NCI-H2029 (cell line): Measurements from ENCODE around the gene YIF1B.

Source experiments
- DNase-seq: peaks from one replicate; lab custom pipeline; 2025; lab: John Stamatoyannopoulos, UW

The YIF1B gene

DNA sequence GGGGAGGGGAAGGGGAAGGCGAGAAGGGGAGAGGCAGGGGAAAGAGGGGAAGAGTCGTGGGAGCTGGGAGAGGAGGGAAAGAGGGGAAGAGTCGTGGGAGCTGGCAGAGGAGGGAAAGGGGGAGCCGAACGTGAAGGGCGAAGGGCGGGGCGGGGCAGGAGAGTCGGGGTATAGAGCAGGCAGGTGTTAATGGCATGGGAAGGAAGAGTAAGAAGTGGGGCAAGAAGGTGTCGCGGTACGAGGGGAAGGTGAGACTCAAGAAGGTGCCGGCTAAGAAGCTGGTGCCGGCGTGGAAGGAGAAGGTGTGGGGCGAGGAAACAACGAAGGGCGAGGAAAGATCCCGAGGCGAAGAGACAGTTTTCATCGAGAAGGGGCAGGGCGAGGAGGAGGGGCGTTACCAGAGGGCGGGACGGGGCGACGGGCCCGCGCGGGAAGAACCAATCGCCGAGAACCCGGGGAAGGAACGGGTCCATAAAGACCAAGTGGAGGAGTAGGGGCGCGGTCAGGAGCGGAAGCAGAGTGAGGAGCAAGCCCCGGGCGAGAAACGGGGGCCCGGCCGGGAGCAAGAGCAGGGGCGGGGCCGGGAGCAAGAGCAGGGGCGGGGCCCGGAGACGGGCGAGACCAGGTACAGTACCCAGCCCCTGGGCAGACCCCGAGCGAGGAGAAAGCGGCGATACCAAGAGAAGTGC, 20.3 kb upstream of the YIF1B start:
- DNase-seq: peak; percentile 97

- DNase-seq: no peak
These were observed 17.5 kb upstream of the YIF1B start for GRCh38 chr19:38333245-38333644.

DNA sequence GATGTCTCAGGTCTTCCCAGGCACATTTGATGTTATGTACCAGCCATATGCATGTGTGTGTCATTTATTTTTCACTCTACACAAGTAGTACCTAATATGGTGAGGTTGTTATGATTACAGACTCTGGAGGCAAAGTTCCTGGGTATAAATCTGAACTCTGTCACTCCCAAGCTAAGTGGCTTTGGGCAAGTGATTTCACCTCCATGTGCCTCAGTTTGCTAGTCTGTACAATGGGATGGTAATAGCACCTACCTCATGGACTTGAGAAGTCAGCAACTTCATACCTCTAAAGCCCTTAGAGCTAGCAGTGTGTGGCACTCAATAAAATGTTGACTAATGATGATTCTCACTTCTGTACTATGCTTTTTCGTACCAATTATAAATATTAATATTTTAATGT, 16.0 kb upstream of the YIF1B start:
- no peak for DNase-seq

DNA sequence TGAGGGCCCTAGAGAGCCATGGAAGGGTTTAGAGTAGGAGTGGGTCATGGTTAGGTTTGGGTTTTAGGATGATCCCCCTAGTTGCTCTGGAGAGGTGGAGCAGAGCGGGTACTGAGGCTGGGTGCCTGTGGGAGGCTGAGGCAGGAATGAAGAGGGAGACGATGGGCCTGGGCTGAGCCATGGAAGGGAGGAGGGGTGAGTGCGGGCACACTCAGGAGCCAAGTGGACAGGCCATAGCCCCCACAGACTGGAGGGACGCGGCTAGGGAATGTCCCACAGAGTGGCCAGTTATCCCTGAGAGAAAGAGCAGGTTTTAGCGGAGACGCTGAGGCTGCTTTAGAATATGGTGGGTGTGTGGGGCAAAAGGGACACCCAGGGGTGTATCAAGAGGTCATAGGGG, 13.9 kb upstream of the YIF1B start:
- DNase-seq: no peak

DNA sequence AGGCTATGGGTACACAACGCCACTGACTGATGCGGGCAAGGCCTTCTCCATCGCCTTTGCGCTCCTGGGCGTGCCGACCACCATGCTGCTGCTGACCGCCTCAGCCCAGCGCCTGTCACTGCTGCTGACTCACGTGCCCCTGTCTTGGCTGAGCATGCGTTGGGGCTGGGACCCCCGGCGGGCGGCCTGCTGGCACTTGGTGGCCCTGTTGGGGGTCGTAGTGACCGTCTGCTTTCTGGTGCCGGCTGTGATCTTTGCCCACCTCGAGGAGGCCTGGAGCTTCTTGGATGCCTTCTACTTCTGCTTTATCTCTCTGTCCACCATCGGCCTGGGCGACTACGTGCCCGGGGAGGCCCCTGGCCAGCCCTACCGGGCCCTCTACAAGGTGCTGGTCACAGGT, 10.8 kb upstream of the YIF1B start:
- DNase-seq: no peak

- no peak for DNase-seq
These were observed 8.7 kb upstream of the YIF1B start for GRCh38 chr19:38324431-38324830.

DNA sequence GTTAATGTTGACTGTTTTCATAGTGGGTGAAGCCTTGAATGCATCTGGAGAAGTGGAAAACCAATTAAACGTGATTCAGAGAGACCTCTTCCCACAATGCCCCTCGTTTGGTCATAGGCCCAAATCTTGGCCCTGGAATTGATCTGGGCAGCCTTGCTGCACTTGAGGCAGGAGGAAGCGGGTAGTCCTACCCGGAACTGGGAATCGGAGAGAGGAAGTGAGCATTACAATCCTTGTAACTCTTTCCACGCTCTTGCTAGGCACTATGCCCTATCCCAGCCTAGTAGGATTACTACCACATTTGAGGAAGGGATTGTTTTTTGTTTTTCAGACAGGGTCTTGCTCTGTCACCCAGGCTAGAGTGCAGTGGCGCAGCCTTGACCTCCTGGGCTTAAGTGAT, 7.5 kb upstream of the YIF1B start:
- DNase-seq: no peak

- no peak for DNase-seq
These were observed 6.0 kb upstream of the YIF1B start for GRCh38 chr19:38321646-38322196.

DNA sequence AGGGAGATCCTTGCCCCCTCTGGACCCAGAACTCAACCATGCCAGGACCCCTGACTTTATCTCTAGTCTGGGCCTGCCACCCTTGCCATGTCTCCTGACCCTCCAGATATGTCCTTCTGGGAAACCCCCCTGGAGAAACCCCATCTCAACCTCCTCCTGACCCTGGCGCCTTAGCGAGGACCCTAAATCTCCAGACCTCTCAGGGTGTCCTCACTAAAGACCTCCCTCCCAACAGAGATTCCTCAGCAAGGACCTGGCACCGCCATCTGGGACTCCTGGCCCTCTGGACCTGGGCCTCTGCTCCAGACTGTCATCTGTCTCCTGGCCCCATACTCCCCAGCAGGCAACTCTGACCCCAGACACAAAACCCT, 5.2 kb upstream of the YIF1B start:
- no peak for DNase-seq

- DNase-seq: no peak
These were observed 3.9 kb upstream of the YIF1B start, which contains the start of gene KCNK6 for GRCh38 chr19:38319421-38320258. KCNK6 (plus strand) TSS chr19:38319845; CDS start chr19:38319951, 106 bp downstream.

- no peak for DNase-seq
These were observed 2.9 kb upstream of the YIF1B start for GRCh38 chr19:38318660-38319059.

DNA sequence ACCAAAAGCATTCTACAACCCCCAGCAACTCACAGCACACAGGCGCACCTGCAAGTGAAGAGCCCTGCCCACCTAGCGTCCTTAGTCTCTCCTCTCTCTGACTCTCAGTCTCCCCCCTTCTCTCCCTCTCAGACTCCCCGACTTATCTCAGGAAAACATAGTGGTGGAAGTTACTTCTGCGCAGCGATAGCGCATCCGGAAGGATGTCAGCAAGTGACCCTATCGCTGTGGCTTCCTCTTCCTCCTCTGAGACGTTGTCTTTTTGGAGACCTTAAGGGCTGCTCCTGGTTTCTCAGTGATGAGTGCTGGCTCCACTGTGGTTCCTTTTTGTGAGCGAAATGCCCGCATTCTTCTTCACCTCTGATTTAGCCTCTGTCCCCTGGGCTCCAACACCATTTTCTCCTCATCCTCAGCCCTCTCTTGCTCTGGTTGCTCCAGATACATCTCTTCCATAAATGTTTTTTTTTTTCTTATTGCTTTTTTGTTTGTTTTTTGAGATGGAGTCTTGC, 1.4 kb upstream of the YIF1B start:
- no peak for DNase-seq

GRCh38 chr19:38316477-38317067, 825 bp upstream of the YIF1B start:
- DNase-seq: no peak

- no peak for DNase-seq
These were observed 4.8 kb downstream of the YIF1B start for GRCh38 chr19:38310986-38311385.

DNA sequence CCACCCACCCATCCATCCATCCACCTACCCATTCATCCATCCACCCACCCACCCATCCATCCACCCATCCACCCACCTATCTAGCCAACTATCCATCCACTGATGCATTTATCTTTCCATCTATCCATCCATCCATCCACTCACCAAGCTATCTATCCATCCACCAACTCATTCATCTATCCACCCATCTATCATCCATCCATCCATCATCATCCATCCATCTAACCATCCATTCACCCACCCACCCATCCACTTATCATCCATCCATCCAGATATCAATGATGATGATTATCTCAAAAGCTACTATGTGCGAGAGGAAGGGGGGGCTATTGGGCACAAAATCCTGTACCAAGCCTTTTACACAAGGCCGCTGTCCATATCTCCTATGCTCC, 5.5 kb downstream of the YIF1B start:
- DNase-seq: no peak

GRCh38 chr19:38309615-38310278, 6.0 kb downstream of the YIF1B start:
- DNase-seq: no peak

- no peak for DNase-seq
These were observed 6.7 kb downstream of the YIF1B start for GRCh38 chr19:38308926-38309614.

- DNase-seq: no peak
These were observed 7.6 kb downstream of the YIF1B start for GRCh38 chr19:38308006-38308766.

- no peak for DNase-seq
These were observed 8.2 kb downstream of the YIF1B start for GRCh38 chr19:38307597-38307996.

DNA sequence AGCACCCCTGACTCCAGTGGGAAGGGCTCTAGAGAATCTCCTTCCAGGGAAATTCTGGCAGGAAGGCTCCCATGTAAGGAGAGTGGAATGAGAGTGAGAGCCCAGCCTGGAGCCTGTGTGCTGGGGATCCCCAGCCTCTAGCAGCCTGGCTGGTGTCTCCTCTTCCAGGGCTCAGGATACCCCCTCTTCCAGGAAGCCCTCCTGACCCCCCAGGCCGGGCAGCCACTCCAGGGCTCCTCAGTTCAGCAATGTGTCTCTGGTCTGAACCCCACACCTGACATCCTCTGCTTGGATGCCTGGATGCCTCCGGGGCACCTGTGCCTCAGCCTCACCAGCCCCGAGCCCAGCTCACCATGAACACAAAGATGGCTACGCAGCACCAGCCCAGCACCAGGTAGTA, 8.7 kb downstream of the YIF1B start:
- no peak for DNase-seq

DNA sequence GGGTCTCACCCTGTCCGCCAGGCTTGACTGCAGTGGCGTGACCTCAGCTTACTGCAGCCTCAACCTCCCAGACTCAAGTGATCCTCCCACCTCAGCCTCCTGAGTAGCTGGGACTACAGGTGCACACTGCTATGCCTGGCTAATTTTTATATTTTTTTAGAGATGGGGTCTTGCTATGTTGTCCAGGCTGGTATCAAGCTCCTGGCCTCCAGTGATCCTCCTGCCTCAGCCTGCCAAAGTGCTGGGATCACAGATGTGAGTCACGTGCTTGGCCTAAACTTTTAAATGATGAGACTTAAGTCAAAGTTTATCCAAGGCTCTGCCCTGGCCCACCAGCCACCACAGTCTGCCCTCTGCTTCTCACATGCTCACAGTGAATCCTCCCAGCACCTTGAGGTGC, 9.5 kb downstream of the YIF1B start:
- DNase-seq: no peak
